ENCODE data around the gene RNF123.
A peak's percentile ranks its signal among the peaks of the same experiment; 100 is the strongest.

Gene RNF123

GRCh38 chr3:49659756-49660155, 29.6 kb upstream of the RNF123 start:
- no peak for DNase-seq

GRCh38 chr3:49661281-49661680, 28.1 kb upstream of the RNF123 start:
- no peak for DNase-seq

GRCh38 chr3:49662021-49662420, 27.3 kb upstream of the RNF123 start:
- DNase-seq = no peak

GRCh38 chr3:49662720-49663413, 26.5 kb upstream of the RNF123 start:
- no peak for DNase-seq

- DNase-seq = no peak
Observed at GRCh38 chr3:49663831-49664230, 25.5 kb upstream of the RNF123 start.

GRCh38 chr3:49664300-49664699, 25.1 kb upstream of the RNF123 start:
- no peak for DNase-seq

- DNase-seq = no peak
Observed at GRCh38 chr3:49665822-49666519, 23.4 kb upstream of the RNF123 start.

GRCh38 chr3:49666592-49666991, 22.8 kb upstream of the RNF123 start:
- no peak for DNase-seq

- no peak for DNase-seq
Observed at GRCh38 chr3:49667701-49668413, 21.5 kb upstream of the RNF123 start.

GRCh38 chr3:49668414-49668797, 21.0 kb upstream of the RNF123 start:
- no peak for DNase-seq

- DNase-seq = no peak
Observed at GRCh38 chr3:49668861-49669260, 20.5 kb upstream of the RNF123 start.

GRCh38 chr3:49669352-49669751, 20.0 kb upstream of the RNF123 start:
- no peak for DNase-seq

- DNase-seq = no peak
Observed at GRCh38 chr3:49670940-49671290, 18.4 kb upstream of the RNF123 start.

GRCh38 chr3:49671291-49672288, 17.8 kb upstream of the RNF123 start:
- peak; percentile 62 to 80 for DNase-seq

- DNase-seq = peak in 1 of 2 donors; percentile 3
Observed at GRCh38 chr3:49673121-49673714, 16.1 kb upstream of the RNF123 start.

GRCh38 chr3:49673715-49674496, 15.5 kb upstream of the RNF123 start, which contains the start of gene APEH:
Gene APEH (plus strand): TSS chr3:49674351. CDS start chr3:49674402, 51 bp downstream.
- DNase-seq = peak; percentile 97

GRCh38 chr3:49674497-49674983, 14.8 kb upstream of the RNF123 start:
- no peak for DNase-seq

- DNase-seq = no peak
Observed at GRCh38 chr3:49675912-49676311, 13.4 kb upstream of the RNF123 start.

GRCh38 chr3:49680493-49681231, 8.7 kb upstream of the RNF123 start:
- no peak for DNase-seq

GRCh38 chr3:49681232-49681522, 8.2 kb upstream of the RNF123 start:
- no peak for DNase-seq

- DNase-seq = no peak
Observed at GRCh38 chr3:49681543-49681942, 7.8 kb upstream of the RNF123 start.
